OCI-LY3 (cell line): ENCODE data around the gene CDHR5.

Experiments
- H2AFZ ChIP-seq: fragments of 200-600, 300-600 bp; shearing (Covaris generic); 2 replicates; pipeline ENCODE4 v1.6.0; 2014; ENCODE audit warnings: antibody characterized with exemption, low read depth, low read length
- H3K27ac ChIP-seq: fragments of 200-600, 300-600 bp; sonication (generic); 2 replicates; pipeline ENCODE4 v1.5.1; 2014; ENCODE audit warnings: mild to moderate bottlenecking, low read length, moderate library complexity, mixed read lengths
- H3K27me3 ChIP-seq: fragments of 200-600, 300-600 bp; sonication (generic); 2 replicates; pipeline ENCODE4 v1.6.1; 2014; ENCODE audit warnings: low read depth, low read length, mixed read lengths
- H3K36me3 ChIP-seq: fragments of 200-600, 300-600 bp; sonication (generic); replicated peaks from 2 replicates; pipeline ENCODE3; 2014; ENCODE audit warnings: low read depth, low read length, mixed read lengths
- H3K4me1 ChIP-seq: fragments of 300-600, 200-600 bp; sonication (generic); 2 replicates; pipeline ENCODE4 v1.6.1; 2014; ENCODE audit warnings: low read length, mixed read lengths
- H3K4me2 ChIP-seq: fragments of 200-600, 300-600 bp; sonication (generic); 2 replicates; pipeline ENCODE4 v1.6.1; 2014; ENCODE audit warnings: low read length, mixed read lengths
- H3K4me3 ChIP-seq: fragments of 300-600, 200-600 bp; sonication (generic); 2 replicates; pipeline ENCODE4 v1.5.1; 2014; ENCODE audit warnings: antibody characterized with exemption, mild to moderate bottlenecking, low read length, moderate library complexity
- H3K79me2 ChIP-seq: fragments of 300-600, 200-600 bp; shearing (Covaris generic); 2 replicates; pipeline ENCODE4 v1.6.1; 2014; ENCODE audit warnings: mild to moderate bottlenecking, low read length, mixed read lengths
- H3K9ac ChIP-seq: fragments of 300-600, 200-600 bp; shearing (Covaris generic); 2 replicates; pipeline ENCODE4 v1.6.0; 2014; ENCODE audit warnings: mild to moderate bottlenecking, low read length, moderate library complexity
- H3K9me3 ChIP-seq: fragments of 200-600, 300-600 bp; shearing (Covaris generic); 2 replicates; pipeline ENCODE4 v1.6.1; 2014; ENCODE audit warnings: low read length, mixed read lengths; ENCODE audit not compliant: insufficient read depth
- H4K20me1 ChIP-seq: fragments of 200-600, 300-600 bp; sonication (generic); 2 replicates; pipeline ENCODE4 v1.6.1; 2016; ENCODE audit warnings: low read length, mixed read lengths; ENCODE audit not compliant: insufficient read depth
- EZH2phosphoT487 ChIP-seq: fragments of 200-600 bp; shearing (Covaris generic); IDR thresholded peaks from 2 replicates; pipeline ENCODE4 v1.6.1; 2018; ENCODE audit warnings: antibody characterized with exemption, mixed run types, low read depth
- TF ChIP-seq, protein P1 (sequence below): fragments of 200-600, 300-600 bp; sonication (generic); IDR thresholded peaks from 2 replicates; pipeline ENCODE4 v1.5.1; 2014; ENCODE audit warnings: antibody characterized with exemption, low read length, low read depth

Gene CDHR5

DNA sequence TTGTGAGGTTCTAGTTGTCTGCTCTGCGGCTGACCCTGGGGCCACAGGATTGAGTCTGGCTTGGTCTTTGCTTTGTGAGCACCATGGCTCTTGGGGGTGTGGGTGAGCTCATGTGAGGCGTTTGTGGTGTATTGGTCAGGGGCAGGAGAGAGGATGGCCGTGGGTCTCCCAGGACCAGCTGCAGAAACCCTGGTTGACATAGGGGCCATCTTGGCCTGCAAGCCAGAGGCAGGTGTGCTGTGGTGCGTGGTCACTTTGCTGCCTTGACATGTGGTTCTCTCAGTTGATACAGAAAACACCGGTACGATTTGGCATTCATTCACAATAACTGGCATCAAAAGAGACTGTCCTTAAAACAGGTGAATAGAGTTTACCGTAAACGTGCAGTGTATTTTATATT, 37.2 kb downstream of the CDHR5 start:
- H3K36me3 ChIP-seq, result peaks cover 55% of the 10 kb centered on the region
- H3K27ac ChIP-seq, result no peak overlapping the region
- H3K9me3 ChIP-seq, result no peaks in the 10 kb centered on the region
- no peak overlapping the region for H3K4me3 ChIP-seq
- no peak overlapping the region for H3K9ac ChIP-seq
- no peak overlapping the region for H3K4me2 ChIP-seq
- H4K20me1 ChIP-seq, result peaks cover 18% of the 10 kb centered on the region
- no peak for TF ChIP-seq EZH2phosphoT487
- peaks cover 39% of the 10 kb centered on the region for H3K79me2 ChIP-seq
- no peak overlapping the region for H2AFZ ChIP-seq
- no peaks in the 10 kb centered on the region for H3K4me1 ChIP-seq
- no peaks in the 10 kb centered on the region for H3K27me3 ChIP-seq

DNA sequence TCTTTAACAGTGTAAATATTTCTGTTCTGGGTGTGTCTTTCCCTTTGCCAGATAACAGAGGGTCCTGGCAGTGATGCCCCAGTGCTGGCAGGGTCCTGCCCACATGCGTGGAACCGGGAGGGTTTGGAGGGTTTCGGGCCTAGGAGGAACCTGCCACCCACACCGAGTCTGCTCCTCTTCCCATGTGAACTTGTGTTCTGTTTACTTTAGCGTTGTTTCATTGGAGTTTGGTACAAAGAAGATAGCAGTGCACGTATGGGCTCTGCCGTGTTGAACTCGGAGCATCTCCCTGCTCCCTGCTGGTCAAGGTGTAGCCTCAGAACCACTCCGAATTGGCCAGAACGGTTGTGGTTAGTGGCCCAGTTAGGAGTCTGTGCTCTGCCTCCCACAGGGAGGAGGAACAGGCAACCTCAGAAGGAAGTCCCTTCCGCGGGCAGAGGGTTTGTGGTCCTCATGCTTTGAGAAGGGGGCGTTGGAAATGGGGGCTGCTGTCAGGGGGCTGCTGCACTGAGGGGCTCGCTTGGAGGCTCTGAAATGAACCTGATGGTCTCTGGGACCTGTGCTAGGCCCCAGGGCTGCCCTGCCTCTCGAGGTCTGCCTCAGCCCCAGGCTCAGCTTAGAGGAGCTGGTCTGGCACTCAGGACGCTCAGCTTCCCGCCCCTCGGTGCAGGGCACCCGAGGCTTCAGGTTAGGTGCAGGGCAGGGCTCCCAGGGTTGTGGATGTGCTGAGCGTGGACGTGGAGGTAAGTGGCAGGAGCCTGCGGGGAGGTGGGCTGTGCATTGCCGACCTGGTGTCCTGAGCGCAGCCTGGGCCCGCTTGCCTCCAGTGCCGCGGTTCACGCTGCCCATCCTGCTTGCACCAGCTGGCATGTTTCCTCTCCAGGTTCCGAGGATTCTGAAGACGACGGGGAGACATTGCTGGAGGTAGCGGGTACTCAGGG, 38.1 kb downstream of the CDHR5 start:
- Histone ChIP-seq H3K4me3 (no peak overlapping the region), H3K27me3 (no peaks in the 10 kb centered on the region), H3K79me2 (peaks cover 47% of the 10 kb centered on the region), H2AFZ (no peak overlapping the region), H3K9ac (no peak overlapping the region), H3K27ac (no peak overlapping the region), H3K36me3 (peaks cover 56% of the 10 kb centered on the region), H4K20me1 (peaks cover 21% of the 10 kb centered on the region), H3K9me3 (no peaks in the 10 kb centered on the region), H3K4me1 (no peaks in the 10 kb centered on the region), H3K4me2 (no peak overlapping the region)
- TF ChIP-seq, protein P1, sequence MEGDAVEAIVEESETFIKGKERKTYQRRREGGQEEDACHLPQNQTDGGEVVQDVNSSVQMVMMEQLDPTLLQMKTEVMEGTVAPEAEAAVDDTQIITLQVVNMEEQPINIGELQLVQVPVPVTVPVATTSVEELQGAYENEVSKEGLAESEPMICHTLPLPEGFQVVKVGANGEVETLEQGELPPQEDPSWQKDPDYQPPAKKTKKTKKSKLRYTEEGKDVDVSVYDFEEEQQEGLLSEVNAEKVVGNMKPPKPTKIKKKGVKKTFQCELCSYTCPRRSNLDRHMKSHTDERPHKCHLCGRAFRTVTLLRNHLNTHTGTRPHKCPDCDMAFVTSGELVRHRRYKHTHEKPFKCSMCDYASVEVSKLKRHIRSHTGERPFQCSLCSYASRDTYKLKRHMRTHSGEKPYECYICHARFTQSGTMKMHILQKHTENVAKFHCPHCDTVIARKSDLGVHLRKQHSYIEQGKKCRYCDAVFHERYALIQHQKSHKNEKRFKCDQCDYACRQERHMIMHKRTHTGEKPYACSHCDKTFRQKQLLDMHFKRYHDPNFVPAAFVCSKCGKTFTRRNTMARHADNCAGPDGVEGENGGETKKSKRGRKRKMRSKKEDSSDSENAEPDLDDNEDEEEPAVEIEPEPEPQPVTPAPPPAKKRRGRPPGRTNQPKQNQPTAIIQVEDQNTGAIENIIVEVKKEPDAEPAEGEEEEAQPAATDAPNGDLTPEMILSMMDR, result no peak
- TF ChIP-seq EZH2phosphoT487, result no peak

DNA sequence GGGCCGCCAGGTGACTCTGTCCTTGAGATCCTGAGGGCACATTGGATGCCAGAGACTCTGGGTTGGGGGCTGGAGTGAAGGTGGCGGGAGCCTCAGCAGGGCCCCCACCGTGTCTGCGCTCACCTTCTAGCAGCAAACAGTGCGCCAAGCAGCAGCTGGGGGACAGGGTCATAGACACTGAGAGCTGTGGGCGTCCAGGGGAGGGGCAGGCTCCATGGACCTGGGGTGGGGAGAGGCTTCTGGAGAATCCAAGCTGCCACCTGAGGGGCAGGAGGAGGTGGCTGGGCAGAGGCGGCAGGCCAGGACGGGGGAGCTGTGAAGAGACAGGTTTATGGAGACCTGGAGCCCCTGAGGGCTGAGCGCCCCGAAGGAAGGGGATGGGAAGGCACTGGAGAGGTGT, 40.5 kb downstream of the CDHR5 start:
- Histone ChIP-seq H3K4me2 (no peak overlapping the region), H3K27me3 (no peaks in the 10 kb centered on the region), H4K20me1 (peaks cover 36% of the 10 kb centered on the region), H2AFZ (no peak overlapping the region), H3K4me1 (0 out of 2 replicates have a peak, but pooled peaks cover 2% of the 10 kb centered on the region), H3K79me2 (peaks cover 61% of the 10 kb centered on the region), H3K9ac (no peak overlapping the region), H3K36me3 (peaks cover 45% of the 10 kb centered on the region), H3K4me3 (no peak overlapping the region), H3K27ac (no peak overlapping the region), H3K9me3 (no peaks in the 10 kb centered on the region)
- TF ChIP-seq, protein P1, result no peak
- TF ChIP-seq EZH2phosphoT487, result no peak

DNA sequence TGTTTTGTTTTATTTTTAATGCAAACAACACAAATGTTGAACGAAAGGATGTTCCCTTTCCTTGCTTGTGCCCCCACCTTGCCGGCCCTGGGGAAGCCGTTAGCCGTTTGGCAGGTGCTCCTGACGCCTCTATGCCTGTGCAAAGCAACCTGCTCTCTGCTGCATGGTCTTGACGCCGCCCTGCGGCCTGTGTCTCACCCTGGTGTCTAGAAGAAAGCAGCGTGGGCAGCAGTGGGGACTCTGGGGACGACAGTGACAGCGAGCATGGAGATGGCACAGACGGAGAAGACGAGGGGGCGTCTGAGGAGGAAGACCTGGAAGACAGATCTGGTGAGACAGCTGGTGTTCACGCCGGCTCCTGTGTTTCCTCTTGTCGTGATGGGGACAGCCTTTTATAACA, 43.0 kb downstream of the CDHR5 start:
- Histone ChIP-seq H2AFZ (no peak overlapping the region), H3K27ac (no peak overlapping the region), H3K9ac (no peak overlapping the region), H3K27me3 (no peaks in the 10 kb centered on the region), H3K9me3 (no peaks in the 10 kb centered on the region), H4K20me1 (peaks cover 61% of the 10 kb centered on the region), H3K36me3 (peaks cover 41% of the 10 kb centered on the region), H3K4me2 (no peak overlapping the region), H3K4me3 (no peak overlapping the region), H3K4me1 (peaks cover 21% of the 10 kb centered on the region), H3K79me2 (peaks cover 73% of the 10 kb centered on the region)
- TF ChIP-seq EZH2phosphoT487, result no peak
- TF ChIP-seq, protein P1, result no peak
